Activated CD4-positive, alpha-beta T cell treated with anti-CD3 and anti-CD28 coated beads, Interleukin-10, Interleukin-2, amounts not matched to agents 100 ng/mL and 50 ng/mL, durations not matched to agents 16 hours and 8 hours (primary cell): ENCODE data around the gene LRRC73.
"Not testable (repeated sequence)": the region's sequence is repeated elsewhere in the genome, so short reads cannot be mapped to it uniquely, and the experiment has no call there.

Experiments
- DNase-seq: peaks from one replicate; pipeline ENCODE4 v3.0.0-alpha.2; 2020

Gene LRRC73

GRCh38 chr6:43459535-43459934 is 50.6 kb downstream of the LRRC73 start:
- no peak for DNase-seq

GRCh38 chr6:43458154-43458553 is 52.0 kb downstream of the LRRC73 start:
- DNase-seq, result not testable (repeated sequence)

- DNase-seq, result no peak
These were observed 52.5 kb downstream of the LRRC73 start for GRCh38 chr6:43457643-43458042.
